ENCODE measurements around the gene QRICH1. TPM values are rescaled to one million over a fixed set of nuclear protein-coding genes. Genes with fewer than 3 reads are reported as not detected.

Gene QRICH1
- total and polyA plus RNA-seq, 2 of the 13 experiments (the other 11 are each of a cell fraction or from before 2014, with no cell fraction given), result 52.6 to 102 TPM

GRCh38 chr3:49028673-49029562 is 65.0 kb downstream of the QRICH1 start, which contains the start of gene IMPDH2 (continued):
- TF ChIP-seq DZIP1 (CRISPR knock-in tag; IDR thresholded peaks at IDR 0.05) (peak; percentile 95; the same call in 1 of the 2 replicates), ZNF207 (IDR thresholded peaks at IDR 0.05; ENCODE audit: borderline replicate concordance) (no peak), ZNF766 (CRISPR knock-in tag; IDR thresholded peaks at IDR 0.05; ENCODE audit: borderline replicate concordance) (peak; percentile 81; the same call in 1 of the 2 replicates), DDIT3 (CRISPR knock-in tag; IDR thresholded peaks at IDR 0.05) (no peak), MAZ (IDR thresholded peaks at IDR 0.05; ENCODE audit: borderline replicate concordance, low read depth, low read length) (peak; percentile 37; the same call in 1 of the 2 replicates), MAZ (CRISPR knock-in tag; IDR thresholded peaks at IDR 0.05; ENCODE audit: low read depth) (peak; percentile 93), ZNF740 (CRISPR knock-in tag; IDR thresholded peaks at IDR 0.05) (0 out of 2 replicates have a peak, but pooled peaks have one; percentile 30), ZNF572 (CRISPR knock-in tag; IDR thresholded peaks at IDR 0.05) (no peak), CCAR2 (optimal IDR thresholded peaks at IDR 0.05; ENCODE audit: low read depth, low read length) (no peak), ZBTB14 (CRISPR knock-in tag; IDR thresholded peaks at IDR 0.05) (peak; percentile 67), ISX (CRISPR knock-in tag; conservative IDR thresholded peaks at IDR 0.05) (0 out of 2 replicates have a peak, but pooled peaks have one; percentile 58), DNMT3B (CRISPR knock-in tag; conservative IDR thresholded peaks at IDR 0.05) (peak; percentile 94; the same call in 1 of the 2 replicates), KDM4B (CRISPR knock-in tag; IDR thresholded peaks at IDR 0.05) (peak; percentile 96), TFE3 (CRISPR knock-in tag; IDR thresholded peaks at IDR 0.05) (peak; percentile 62), ISL2 (CRISPR knock-in tag; IDR thresholded peaks at IDR 0.05) (peak; percentile 67; the same call in 1 of the 2 replicates), E2F2 (CRISPR knock-in tag; IDR thresholded peaks at IDR 0.05; ENCODE audit: borderline replicate concordance) (peak; percentile 82; the same call in 1 of the 2 replicates), NR3C1 (CRISPR knock-in tag; IDR thresholded peaks at IDR 0.05) (no peak), ZNF777 (CRISPR knock-in tag; IDR thresholded peaks at IDR 0.05) (peak; percentile 81), PAF1 (CRISPR knock-in tag; IDR thresholded peaks at IDR 0.05) (peak; percentile 97), RBFOX2 (IDR thresholded peaks at IDR 0.05; ENCODE audit: low read depth, low read length) (peak; percentile 98), ZSCAN12 (CRISPR knock-in tag; IDR thresholded peaks at IDR 0.05) (peak; percentile 60; the same call in 1 of the 2 replicates)

Measured in HepG2 (cell line).